GM12875 (cell line): ENCODE results near the gene SRPK1.

Source experiments
- H3K4me3 ChIP-seq: one replicate; pipeline ENCODE4 v1.5.1; 2011; ENCODE audit warnings: low read depth, low read length, control low read depth
- CTCF ChIP-seq: IDR thresholded peaks from 2 replicates; pipeline ENCODE4 v1.5.1; 2011; ENCODE audit warnings: low read depth, mild to moderate bottlenecking, control low read depth, inconsistent platforms, low read length, moderate library complexity, borderline replicate concordance; ENCODE audit not compliant: insufficient read depth

SRPK1 gene

GRCh38 chr6:35931120-35931561 is 10.2 kb upstream of the SRPK1 start:
- TF ChIP-seq CTCF, result no peak
- no peak overlapping the region for H3K4me3 ChIP-seq

GRCh38 chr6:35929601-35930000 is 8.7 kb upstream of the SRPK1 start:
- H3K4me3 ChIP-seq, result no peak overlapping the region
- no peak for TF ChIP-seq CTCF

- H3K4me3 ChIP-seq, result no peak overlapping the region
- TF ChIP-seq CTCF, result no peak
Observed at GRCh38 chr6:35926509-35927215, 5.8 kb upstream of the SRPK1 start.

GRCh38 chr6:35925961-35926360 is 5.1 kb upstream of the SRPK1 start:
- H3K4me3 ChIP-seq, result no peak overlapping the region
- no peak for TF ChIP-seq CTCF

GRCh38 chr6:35924146-35924545 is 3.2 kb upstream of the SRPK1 start:
- TF ChIP-seq CTCF, result no peak
- H3K4me3 ChIP-seq, result no peak overlapping the region

GRCh38 chr6:35922139-35922554 is 1.2 kb upstream of the SRPK1 start:
- no peak for TF ChIP-seq CTCF
- no peak overlapping the region for H3K4me3 ChIP-seq
